GM12801 (cell line): Measurements from ENCODE around the gene EEPD1.

Experiments used
- TF ChIP-seq, protein P1 (sequence below): IDR thresholded peaks from one replicate; pipeline ENCODE4 v1.5.1; 2011; ENCODE audit warnings: control low read depth; ENCODE audit not compliant: insufficient read length; ENCODE audit errors: extremely low read depth

EEPD1 gene

GRCh38 chr7:36232971-36233550 is 80.0 kb downstream of the EEPD1 start:
- TF ChIP-seq, protein P1, sequence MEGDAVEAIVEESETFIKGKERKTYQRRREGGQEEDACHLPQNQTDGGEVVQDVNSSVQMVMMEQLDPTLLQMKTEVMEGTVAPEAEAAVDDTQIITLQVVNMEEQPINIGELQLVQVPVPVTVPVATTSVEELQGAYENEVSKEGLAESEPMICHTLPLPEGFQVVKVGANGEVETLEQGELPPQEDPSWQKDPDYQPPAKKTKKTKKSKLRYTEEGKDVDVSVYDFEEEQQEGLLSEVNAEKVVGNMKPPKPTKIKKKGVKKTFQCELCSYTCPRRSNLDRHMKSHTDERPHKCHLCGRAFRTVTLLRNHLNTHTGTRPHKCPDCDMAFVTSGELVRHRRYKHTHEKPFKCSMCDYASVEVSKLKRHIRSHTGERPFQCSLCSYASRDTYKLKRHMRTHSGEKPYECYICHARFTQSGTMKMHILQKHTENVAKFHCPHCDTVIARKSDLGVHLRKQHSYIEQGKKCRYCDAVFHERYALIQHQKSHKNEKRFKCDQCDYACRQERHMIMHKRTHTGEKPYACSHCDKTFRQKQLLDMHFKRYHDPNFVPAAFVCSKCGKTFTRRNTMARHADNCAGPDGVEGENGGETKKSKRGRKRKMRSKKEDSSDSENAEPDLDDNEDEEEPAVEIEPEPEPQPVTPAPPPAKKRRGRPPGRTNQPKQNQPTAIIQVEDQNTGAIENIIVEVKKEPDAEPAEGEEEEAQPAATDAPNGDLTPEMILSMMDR, result no peak

DNA sequence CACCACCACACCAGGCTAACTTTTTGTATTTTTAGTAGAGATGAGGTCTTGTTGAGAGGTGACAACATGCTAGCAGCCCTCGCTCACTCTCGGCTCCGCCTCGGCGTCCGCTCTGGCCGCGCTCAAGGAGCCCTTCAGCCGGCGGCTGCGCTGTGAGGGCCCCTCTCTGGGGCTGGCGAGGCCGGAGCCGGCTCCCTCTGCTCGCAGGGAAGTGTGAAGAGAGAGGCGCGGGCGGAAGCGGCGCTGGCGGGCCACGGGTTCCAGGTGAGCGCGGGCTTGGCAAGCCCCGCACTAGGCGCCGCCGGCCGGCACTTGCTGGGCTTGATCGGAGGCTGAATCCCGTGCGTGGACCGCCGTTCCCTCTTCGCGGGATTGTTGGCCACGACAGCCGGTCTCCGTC is 83.0 kb downstream of the EEPD1 start:
- TF ChIP-seq, protein P1, result no peak

DNA sequence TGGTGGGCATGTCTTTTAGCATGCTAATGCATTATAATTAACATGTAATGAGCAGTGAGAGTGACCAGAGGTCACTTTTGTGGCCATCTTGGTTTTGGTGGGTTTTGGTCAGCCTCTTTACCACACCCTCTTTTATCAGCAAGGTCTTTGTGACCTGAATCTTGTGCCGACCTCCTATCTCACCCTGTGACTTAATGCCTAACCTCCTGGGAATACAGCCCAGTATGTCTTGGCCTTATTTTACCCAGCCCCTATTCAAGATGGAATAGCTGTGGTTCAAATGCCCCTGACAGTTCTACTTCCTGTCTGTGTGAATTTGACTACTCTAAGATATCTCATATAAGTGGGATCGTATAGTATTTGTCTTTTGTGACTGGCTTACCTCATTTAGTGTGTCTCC is 85.1 kb downstream of the EEPD1 start:
- TF ChIP-seq, protein P1, result no peak

GRCh38 chr7:36244429-36244828 is 91.4 kb downstream of the EEPD1 start:
- TF ChIP-seq, protein P1, result no peak

DNA sequence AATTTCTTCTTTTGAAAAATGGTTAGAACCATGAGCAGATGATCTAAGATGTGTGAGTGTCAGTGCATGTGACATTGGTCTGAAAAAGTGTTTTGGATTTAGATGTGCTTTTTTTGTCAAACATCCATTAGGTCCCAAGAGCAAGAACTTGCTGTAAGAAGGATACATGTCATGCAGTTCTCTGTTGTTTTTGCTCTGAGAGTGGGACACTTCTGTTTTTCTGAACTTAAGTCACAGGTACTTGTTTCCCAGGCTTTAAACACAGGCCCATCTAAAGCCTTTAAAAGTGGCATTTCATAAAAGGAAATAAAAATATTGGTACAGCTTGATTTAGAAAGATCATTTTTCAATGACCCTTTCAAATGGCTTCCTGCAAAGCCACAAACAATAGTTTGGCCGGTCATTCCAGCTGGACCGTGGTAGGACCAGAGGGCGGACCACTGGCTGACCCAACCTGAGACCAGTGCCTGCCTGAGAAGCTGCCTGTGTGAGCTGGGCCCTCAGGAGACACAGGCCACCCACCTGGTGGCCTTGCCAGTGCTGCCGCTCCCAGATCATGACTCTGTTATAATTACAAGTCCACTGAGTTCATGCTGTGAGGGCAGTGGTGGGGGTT is 92.7 kb downstream of the EEPD1 start:
- TF ChIP-seq, protein P1, result no peak

DNA sequence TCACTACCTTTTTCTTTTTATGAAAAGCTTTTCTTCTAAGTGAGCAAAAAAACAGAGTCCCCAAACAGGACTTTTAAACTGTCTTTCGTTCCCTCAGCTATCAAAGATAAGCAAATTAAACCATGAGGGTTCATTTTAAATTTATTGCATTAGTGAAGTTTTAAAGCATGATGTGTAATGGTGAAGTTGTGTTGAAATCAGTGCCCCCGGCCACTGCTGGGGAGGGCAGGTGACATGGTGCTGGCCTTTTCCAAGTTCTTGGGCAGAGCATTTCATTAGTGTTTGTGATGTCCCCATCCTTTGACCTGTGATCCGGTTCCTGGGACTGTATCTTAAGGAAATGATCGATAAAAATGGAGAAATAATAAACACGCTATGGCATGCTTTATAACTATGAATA is 96.0 kb downstream of the EEPD1 start:
- TF ChIP-seq, protein P1, result no peak

GRCh38 chr7:36253699-36254098 is 100.6 kb downstream of the EEPD1 start:
- TF ChIP-seq, protein P1, result no peak
